Muscle layer of duodenum (tissue), 2 donors: ENCODE results near the gene TREX2.

ENCODE experiments used
- H3K27ac ChIP-seq: one replicate; pipeline ENCODE4 v1.7.0; 2013; ENCODE audit warnings: mild to moderate bottlenecking, low read length
- H3K27me3 ChIP-seq: one replicate; pipeline ENCODE4 v1.7.0; 2013; ENCODE audit warnings: low read depth, mild to moderate bottlenecking, control low read depth, low read length
- H3K36me3 ChIP-seq, 2 donors: one replicate each; pipeline ENCODE4 v1.7.0; 2013; ENCODE audit warnings: low read length in 2 of 2, control low read depth in 1 of 2, mild to moderate bottlenecking in 1 of 2; ENCODE audit not compliant: insufficient read depth in 2 of 2, control insufficient read depth in 1 of 2
- H3K4me1 ChIP-seq, 2 donors: one replicate each; pipeline ENCODE4 v1.7.0; 2013; ENCODE audit warnings: low read length in 2 of 2, mild to moderate bottlenecking in 2 of 2, control low read depth in 1 of 2, moderate library complexity in 1 of 2; ENCODE audit not compliant: insufficient read depth in 2 of 2, control insufficient read depth in 1 of 2
- H3K4me3 ChIP-seq, 2 donors: one replicate each; pipeline ENCODE4 v1.7.0; 2013; ENCODE audit warnings: low read length in 2 of 2, low read depth in 1 of 2, mild to moderate bottlenecking in 1 of 2
- H3K9me3 ChIP-seq, 2 donors: one replicate each; pipeline ENCODE4 v1.7.0; 2013; ENCODE audit warnings: low read length in 2 of 2, control low read depth in 1 of 2, mild to moderate bottlenecking in 1 of 2; ENCODE audit not compliant: control insufficient read depth in 1 of 2
- donor health status: healthy.

Gene TREX2

GRCh38 chrX:153463031-153463430 is 17.2 kb upstream of the TREX2 start:
- no peaks in the 10 kb centered on the region for H3K9me3 ChIP-seq
- H3K4me3 ChIP-seq = no peak overlapping the region
- H3K4me1 ChIP-seq = peaks cover 0 to 3% of the 10 kb centered on the region in 2 donors
- H3K27me3 ChIP-seq = no peaks in the 10 kb centered on the region
- H3K36me3 ChIP-seq = peaks cover 0 to 17% of the 10 kb centered on the region in 2 donors
- H3K27ac ChIP-seq = no peak overlapping the region

DNA sequence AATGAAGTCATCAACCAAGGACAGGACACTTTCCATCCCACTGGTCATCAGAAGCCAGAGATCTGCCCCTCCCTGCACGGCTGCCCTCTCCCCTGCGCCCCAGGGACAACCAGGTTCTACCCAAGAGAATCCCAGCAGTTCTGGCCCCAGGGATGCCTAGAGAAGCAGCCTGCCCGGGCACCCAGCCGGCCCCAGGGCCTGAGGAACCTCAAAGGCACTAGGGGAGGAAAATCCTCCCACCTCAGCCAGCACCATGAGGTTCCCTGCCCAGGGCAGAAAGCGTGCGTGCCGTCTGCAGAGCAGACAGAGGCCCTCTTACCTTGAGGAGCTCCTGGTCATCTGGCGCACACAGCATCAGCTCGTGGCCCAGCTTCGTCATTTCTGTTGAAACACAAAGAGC is 16.4 kb upstream of the TREX2 start:
- Histone ChIP-seq H3K4me3 (no peak overlapping the region), H3K4me1 (no peaks in the 10 kb centered on the region), H3K27me3 (no peaks in the 10 kb centered on the region), H3K9me3 (no peaks in the 10 kb centered on the region), H3K36me3 (peaks cover 0 to 17% of the 10 kb centered on the region in 2 donors), H3K27ac (no peak overlapping the region)

DNA sequence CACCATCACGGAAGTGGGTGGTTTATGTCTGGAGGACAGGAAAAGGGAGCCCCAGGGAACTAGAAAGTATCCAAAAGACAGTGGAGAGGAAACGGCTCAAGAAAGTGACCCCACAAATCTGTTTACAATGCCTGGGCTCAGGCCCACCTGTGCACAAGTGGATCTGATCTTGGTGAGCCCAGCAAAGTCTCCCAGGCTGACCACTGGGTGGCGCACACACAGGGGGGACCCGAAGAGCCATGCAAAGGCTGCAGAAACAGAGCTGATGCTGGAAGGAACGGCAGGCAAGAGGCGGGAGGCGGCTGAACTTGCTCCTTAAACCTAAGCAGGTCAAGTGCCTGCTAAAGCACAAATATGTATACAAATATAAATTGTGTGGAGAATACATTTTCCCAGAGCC is 15.0 kb upstream of the TREX2 start:
- H3K4me3 ChIP-seq = no peak overlapping the region
- H3K9me3 ChIP-seq = no peaks in the 10 kb centered on the region
- no peaks in the 10 kb centered on the region for H3K27me3 ChIP-seq
- H3K27ac ChIP-seq = no peak overlapping the region
- peaks cover 0 to 14% of the 10 kb centered on the region in 2 donors for H3K36me3 ChIP-seq
- no peaks in the 10 kb centered on the region for H3K4me1 ChIP-seq

- H3K36me3 ChIP-seq = peaks cover 0 to 17% of the 10 kb centered on the region in 2 donors
- H3K27ac ChIP-seq = no peak overlapping the region
Measured at GRCh38 chrX:153459986-153460385, 14.1 kb upstream of the TREX2 start.

GRCh38 chrX:153458476-153458875 is 12.6 kb upstream of the TREX2 start:
- Histone ChIP-seq H3K4me1 (no peaks in the 10 kb centered on the region), H3K27me3 (no peaks in the 10 kb centered on the region), H3K4me3 (no peak overlapping the region), H3K9me3 (no peaks in the 10 kb centered on the region), H3K36me3 (peaks cover 0 to 17% of the 10 kb centered on the region in 2 donors), H3K27ac (no peak overlapping the region)

More at GRCh38 chrX:153459986-153460385, 14.1 kb upstream of the TREX2 start:
- Histone ChIP-seq H3K27me3 (no peaks in the 10 kb centered on the region), H3K4me3 (no peak overlapping the region), H3K9me3 (no peaks in the 10 kb centered on the region), H3K4me1 (no peaks in the 10 kb centered on the region)

DNA sequence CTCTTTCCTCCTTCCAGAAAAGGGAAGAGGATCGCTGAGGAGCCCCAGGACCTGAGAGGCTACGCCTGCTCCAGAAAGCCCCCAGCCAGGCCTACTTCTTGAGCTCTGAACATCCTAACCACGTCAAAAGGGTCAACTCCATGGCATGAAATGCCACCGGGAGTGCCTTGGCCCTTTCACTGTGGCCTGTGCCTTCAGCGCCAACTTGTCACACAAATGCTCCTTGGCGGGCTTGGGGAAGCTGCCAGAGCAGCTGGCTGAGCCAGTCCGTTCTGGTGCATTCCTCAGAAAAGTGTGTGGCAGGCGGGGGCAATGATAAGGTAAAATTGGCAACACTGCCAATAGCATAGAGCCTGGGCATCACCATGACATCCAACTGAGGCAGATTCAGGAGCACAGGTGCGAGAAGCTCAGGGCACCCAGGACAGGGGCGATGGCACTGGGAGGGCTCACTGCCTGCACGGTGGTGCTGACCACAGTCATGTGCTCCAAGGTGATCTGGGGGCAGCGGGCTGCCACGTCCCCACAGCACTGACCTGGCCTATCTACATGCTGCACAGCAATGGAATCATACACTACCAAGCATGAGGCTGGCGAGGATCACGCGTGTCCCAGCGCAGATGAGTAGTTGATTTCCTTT is 12.1 kb upstream of the TREX2 start:
- Histone ChIP-seq H3K4me1 (no peaks in the 10 kb centered on the region), H3K36me3 (peaks cover 0 to 17% of the 10 kb centered on the region in 2 donors), H3K4me3 (no peak overlapping the region), H3K27ac (no peak overlapping the region), H3K27me3 (no peaks in the 10 kb centered on the region), H3K9me3 (no peaks in the 10 kb centered on the region)

- Histone ChIP-seq H3K27ac (no peak overlapping the region), H3K4me3 (no peak overlapping the region), H3K4me1 (no peaks in the 10 kb centered on the region)
Measured at GRCh38 chrX:153457136-153457825, 11.4 kb upstream of the TREX2 start.

DNA sequence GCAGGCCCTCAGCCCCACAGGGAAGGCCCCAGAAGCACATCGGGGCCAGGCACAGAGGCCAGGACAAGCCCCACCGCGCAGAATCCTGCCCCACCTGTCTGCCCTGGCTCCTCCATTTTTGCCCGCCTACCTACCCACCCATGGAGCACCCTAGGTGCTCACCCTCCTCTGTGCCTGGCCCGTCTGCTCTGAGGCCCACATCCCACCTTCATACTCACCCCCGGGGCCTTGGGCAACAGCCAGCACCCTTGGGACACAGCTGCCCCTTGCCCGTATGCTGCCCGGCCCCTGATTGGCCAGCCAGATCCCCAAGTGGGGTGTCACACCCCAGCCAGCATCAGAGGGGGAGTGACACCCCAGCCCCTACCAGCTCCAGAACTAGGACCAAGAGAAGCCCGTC is 10.8 kb upstream of the TREX2 start:
- H3K9me3 ChIP-seq = no peaks in the 10 kb centered on the region
- H3K4me3 ChIP-seq = no peak overlapping the region
- H3K27me3 ChIP-seq = no peaks in the 10 kb centered on the region
- H3K27ac ChIP-seq = no peak overlapping the region
- peaks cover 0 to 13% of the 10 kb centered on the region in 2 donors for H3K36me3 ChIP-seq
- no peaks in the 10 kb centered on the region for H3K4me1 ChIP-seq

More at GRCh38 chrX:153457136-153457825, 11.4 kb upstream of the TREX2 start:
- H3K27me3 ChIP-seq = no peaks in the 10 kb centered on the region
- peaks cover 0 to 17% of the 10 kb centered on the region in 2 donors for H3K36me3 ChIP-seq
- no peaks in the 10 kb centered on the region for H3K9me3 ChIP-seq

- Histone ChIP-seq H3K36me3 (peaks cover 0 to 16% of the 10 kb centered on the region in 2 donors), H3K4me3 (no peak overlapping the region), H3K27me3 (no peaks in the 10 kb centered on the region), H3K4me1 (no peaks in the 10 kb centered on the region), H3K27ac (no peak overlapping the region), H3K9me3 (no peaks in the 10 kb centered on the region)
Measured at GRCh38 chrX:153456161-153456560, 10.3 kb upstream of the TREX2 start.

- H3K27ac ChIP-seq = no peak overlapping the region
- H3K4me1 ChIP-seq = no peaks in the 10 kb centered on the region
- no peak overlapping the region for H3K4me3 ChIP-seq
- peaks cover 0 to 21% of the 10 kb centered on the region in 2 donors for H3K36me3 ChIP-seq
- no peaks in the 10 kb centered on the region for H3K9me3 ChIP-seq
- H3K27me3 ChIP-seq = no peaks in the 10 kb centered on the region
Measured at GRCh38 chrX:153455571-153455970, 9.7 kb upstream of the TREX2 start.

DNA sequence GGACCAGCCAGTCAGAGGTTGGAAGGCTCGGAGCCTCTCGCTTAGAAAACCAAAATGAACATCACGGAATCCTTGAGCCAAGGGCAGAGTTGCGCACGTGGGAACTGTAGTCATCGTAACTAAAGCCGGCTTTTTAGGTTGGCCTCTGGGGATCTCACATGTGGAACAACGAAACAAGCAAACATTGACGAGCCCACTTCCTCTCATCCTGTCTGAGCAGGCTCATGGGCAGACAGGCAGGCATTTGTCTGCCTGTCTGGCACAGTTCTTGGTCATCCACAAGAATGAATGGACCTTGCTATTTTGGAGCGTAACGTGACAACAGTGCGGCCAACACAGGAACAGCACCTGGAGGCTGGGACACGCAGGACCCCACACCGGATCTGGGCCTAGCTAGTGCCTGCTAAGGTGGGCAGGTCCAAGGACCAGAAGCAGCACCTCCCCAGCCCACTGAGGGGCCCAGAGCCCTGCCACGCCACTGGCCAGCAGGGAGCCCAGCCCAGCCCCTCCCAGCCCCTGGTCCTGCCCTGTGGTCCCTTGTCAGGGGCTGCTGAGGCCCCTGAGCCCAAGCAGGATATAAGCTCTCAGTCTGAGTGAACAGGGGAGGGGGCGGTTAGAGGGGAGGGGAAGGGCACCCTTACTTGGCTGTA is 9.2 kb upstream of the TREX2 start:
- Histone ChIP-seq H3K4me1 (no peaks in the 10 kb centered on the region), H3K9me3 (no peaks in the 10 kb centered on the region), H3K36me3 (peaks cover 0 to 21% of the 10 kb centered on the region in 2 donors), H3K27ac (no peak overlapping the region), H3K4me3 (no peak overlapping the region), H3K27me3 (no peaks in the 10 kb centered on the region)
